Glutamatergic neuron (in vitro differentiated cells): ENCODE data around the gene FRMD4A. TPM values are rescaled to one million over a fixed set of nuclear protein-coding genes. Genes with fewer than 3 reads are reported as not detected.
"Not testable (repeated sequence)": the region's sequence is repeated elsewhere in the genome, so short reads cannot be mapped to it uniquely, and the experiment has no call there.

Experiments
- DNase-seq: peaks from one replicate; pipeline ENCODE4 v3.0.0; 2022
- H3K27ac Mint-ChIP-seq: one replicate; pipeline ENCODE4 v1.8.0; 2020; ENCODE audit warnings: mild to moderate bottlenecking, mixed read lengths, inconsistent platforms; ENCODE audit not compliant: unreplicated experiment
- H3K27me3 Mint-ChIP-seq: one replicate; pipeline ENCODE4 v1.8.0; 2020; ENCODE audit warnings: mild to moderate bottlenecking, moderate library complexity, mixed read lengths, inconsistent platforms; ENCODE audit not compliant: unreplicated experiment
- H3K36me3 Mint-ChIP-seq: one replicate; pipeline ENCODE4 v1.8.0; 2020; ENCODE audit warnings: mild to moderate bottlenecking, mixed read lengths, inconsistent platforms; ENCODE audit not compliant: unreplicated experiment
- H3K4me1 Mint-ChIP-seq: one replicate; pipeline ENCODE4 v1.8.0; 2020; ENCODE audit warnings: mild to moderate bottlenecking, low read depth, mixed read lengths, inconsistent platforms; ENCODE audit not compliant: unreplicated experiment
- H3K4me3 Mint-ChIP-seq: one replicate; pipeline ENCODE4 v1.8.0; 2020; ENCODE audit warnings: mild to moderate bottlenecking, mixed read lengths, inconsistent platforms; ENCODE audit not compliant: unreplicated experiment
- H3K9me3 Mint-ChIP-seq: one replicate; pipeline ENCODE4 v1.8.0; 2020; ENCODE audit warnings: mild to moderate bottlenecking, moderate library complexity, mixed read lengths, inconsistent platforms; ENCODE audit not compliant: unreplicated experiment
- CTCF ChIP-seq: fragments of 200-600 bp; sonication (generic); IDR thresholded peaks from one replicate; pipeline ENCODE4 v1.5.0; 2021; ENCODE audit not compliant: partially characterized antibody, unreplicated experiment
- total RNA-seq: library from RNA; stranded (reverse); fragmentation: NEBNext Ultra II Directional; extraction: Animal tissue kit (Norgen Biotek cat#: 25700); gene quantifications from one replicate; pipeline ENCODE4 v1.2.1, GENCODE V29; 2021; ENCODE audit not compliant: unreplicated experiment

FRMD4A gene
- total RNA-seq, 1 donor from 2014 or later: 70.6 TPM

- no peak overlapping the region for H3K27ac Mint-ChIP-seq
- no peak for TF ChIP-seq CTCF
- H3K4me1 Mint-ChIP-seq: peaks cover 40% of the 10 kb centered on the region
- no peak for DNase-seq
- no peaks in the 10 kb centered on the region for H3K36me3 Mint-ChIP-seq
- peaks cover 5% of the 10 kb centered on the region for H3K27me3 Mint-ChIP-seq
- no peak overlapping the region for H3K4me3 Mint-ChIP-seq
- H3K9me3 Mint-ChIP-seq: peaks cover 3% of the 10 kb centered on the region
Measured at GRCh38 chr10:13829790-13830189, 500.9 kb downstream of the FRMD4A start.

- H3K9me3 Mint-ChIP-seq, H3K36me3 Mint-ChIP-seq: not testable (repeated sequence)
Measured at GRCh38 chr10:13828284-13828683, 502.4 kb downstream of the FRMD4A start.

GRCh38 chr10:13827076-13827797 lies 503.5 kb downstream of the FRMD4A start:
- Mint-ChIP-seq H3K4me1 (peaks cover 50% of the 10 kb centered on the region), H3K27ac (peak overlapping the region; percentile 7)

More at GRCh38 chr10:13828284-13828683, 502.4 kb downstream of the FRMD4A start:
- H3K27ac Mint-ChIP-seq, DNase-seq, H3K27me3 Mint-ChIP-seq, H3K4me3 Mint-ChIP-seq: not testable (repeated sequence)
- peaks cover 41% of the 10 kb centered on the region for H3K4me1 Mint-ChIP-seq

GRCh38 chr10:13823709-13824405 lies 506.9 kb downstream of the FRMD4A start:
- Mint-ChIP-seq H3K27me3 (peaks cover 18% of the 10 kb centered on the region), H3K27ac (peak overlapping the region; percentile 85), H3K9me3 (peaks cover 18% of the 10 kb centered on the region), H3K36me3 (no peaks in the 10 kb centered on the region), H3K4me3 (peak overlapping the region; percentile 43), H3K4me1 (peaks cover 64% of the 10 kb centered on the region)
- DNase-seq: no peak
- TF ChIP-seq CTCF: no peak

More at GRCh38 chr10:13827076-13827797, 503.5 kb downstream of the FRMD4A start:
- no peak for TF ChIP-seq CTCF
- no peak for DNase-seq
- peaks cover 13% of the 10 kb centered on the region for H3K27me3 Mint-ChIP-seq
- no peak overlapping the region for H3K4me3 Mint-ChIP-seq
- peaks cover 16% of the 10 kb centered on the region for H3K9me3 Mint-ChIP-seq
- no peaks in the 10 kb centered on the region for H3K36me3 Mint-ChIP-seq

GRCh38 chr10:13823096-13823708 lies 507.5 kb downstream of the FRMD4A start:
- Mint-ChIP-seq H3K4me3 (peak overlapping the region; percentile 43), H3K36me3 (peaks cover 4% of the 10 kb centered on the region), H3K27ac (peak overlapping the region; percentile 85), H3K9me3 (peaks cover 19% of the 10 kb centered on the region), H3K27me3 (peaks cover 18% of the 10 kb centered on the region), H3K4me1 (peaks cover 63% of the 10 kb centered on the region)
- TF ChIP-seq CTCF: no peak
- peak; percentile 64 for DNase-seq
